BLaER1 treated with 17β-estradiol and CSF1 and Interleukin-3, amounts not matched to agents 10 nM and 100 nM (cell line): ENCODE data around the gene MEFV.

Experiments
- H3K27ac ChIP-seq, 11 experiments: shearing (Covaris generic); formaldehyde crosslinking; 2 replicates each; pipeline ENCODE4 v1.8.1; 2022
- H3K27me3 ChIP-seq, 11 experiments: shearing (Covaris generic); formaldehyde crosslinking; 2 replicates each; pipeline ENCODE4 v1.8.1; 2022
- H3K36me3 ChIP-seq, 11 experiments: shearing (Covaris generic); formaldehyde crosslinking; 2 replicates each; pipeline ENCODE4 v1.8.1; 2022
- H3K4me1 ChIP-seq, 10 experiments: shearing (Covaris generic); formaldehyde crosslinking; 2 replicates each; pipeline ENCODE4 v1.8.1; 2022
- H3K4me2 ChIP-seq, 11 experiments: shearing (Covaris generic); formaldehyde crosslinking; 2 replicates each; pipeline ENCODE4 v1.8.1; 2022
- H3K4me3 ChIP-seq, 10 experiments: shearing (Covaris generic); formaldehyde crosslinking; 2 replicates each; pipeline ENCODE4 v1.8.1; 2022
- H3K9ac ChIP-seq, 11 experiments: shearing (Covaris generic); formaldehyde crosslinking; 2 replicates each; pipeline ENCODE4 v1.8.1; 2022
- H3K9me3 ChIP-seq, 11 experiments: shearing (Covaris generic); formaldehyde crosslinking; replicated peaks in 1 of 11; 2 replicates each; pipeline ENCODE4 v1.8.1; 2022
- H4K20me1 ChIP-seq, 11 experiments: shearing (Covaris generic); formaldehyde crosslinking; 2 replicates each; pipeline ENCODE4 v1.8.1; 2022
- Cebpa-rat ChIP-seq, 11 experiments: shearing (Covaris generic); IDR thresholded peaks; 2 replicates each; pipeline ENCODE4 v1.8.1; 2022

Gene MEFV

DNA sequence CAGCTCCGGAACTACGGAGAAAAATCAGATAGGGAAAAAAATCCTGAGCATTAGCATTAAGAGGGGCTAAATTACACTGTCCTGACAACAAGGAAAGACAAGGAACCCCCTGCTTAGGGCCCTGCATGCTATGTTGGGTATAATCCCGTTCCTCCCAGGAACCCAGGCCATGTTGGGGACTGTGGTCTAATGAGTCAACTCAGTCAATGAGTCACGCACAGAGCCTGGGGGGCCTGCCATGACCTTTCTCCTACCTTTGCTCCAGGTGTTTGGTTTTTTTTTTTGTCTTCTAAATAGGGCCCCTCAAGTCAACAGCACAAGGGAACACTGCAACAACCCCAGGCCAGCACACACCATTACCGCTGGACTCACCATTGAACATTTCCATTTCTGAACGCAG is 12.6 kb downstream of the MEFV start:
- no peak overlapping the region for H3K9ac ChIP-seq
- H3K36me3 ChIP-seq: no peaks in the 10 kb centered on the region

DNA sequence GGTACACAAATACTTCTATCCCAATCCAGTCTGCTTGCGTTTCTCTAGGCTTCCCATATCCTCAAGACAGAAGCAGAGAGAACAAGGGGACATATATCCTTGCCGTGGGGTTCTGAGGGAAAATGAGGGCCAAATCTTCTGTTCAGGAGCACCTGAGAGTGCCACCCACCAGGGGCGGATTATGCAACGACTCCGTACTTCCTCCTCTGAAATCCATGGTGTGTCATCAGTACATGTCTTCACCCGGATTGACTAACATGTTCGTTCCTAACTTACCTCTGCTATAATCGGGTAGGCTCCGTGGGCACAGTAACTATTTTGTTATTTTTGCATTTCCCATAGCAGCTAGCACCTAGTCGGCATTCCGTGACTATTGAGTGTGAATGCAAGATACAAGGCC is 13.7 kb downstream of the MEFV start:
- Histone ChIP-seq H3K4me2 (no peak overlapping the region; a peak in 1 of 22 replicates), H3K27ac (no peak overlapping the region), H4K20me1 (no peaks in the 10 kb centered on the region), H3K36me3 (no peaks in the 10 kb centered on the region), H3K9ac (no peak overlapping the region), H3K4me3 (no peak overlapping the region), H3K9me3 (peaks cover 0 to 21% (median 8%) of the 10 kb centered on the region in 11 experiments; a peak in 9 of 22 replicates), H3K4me1 (peaks cover 0 to 3% (median 0%) of the 10 kb centered on the region in 10 experiments; a peak in 3 of 20 replicates), H3K27me3 (no peaks in the 10 kb centered on the region)
- no peak for TF ChIP-seq Cebpa-rat (IDR thresholded peaks at IDR 0.05)

More for the DNA sequence above, 12.6 kb downstream of the MEFV start:
- H3K9me3 ChIP-seq: peaks cover 0 to 21% (median 8%) of the 10 kb centered on the region in 11 experiments; a peak in 9 of 22 replicates
- H3K4me2 ChIP-seq: no peak overlapping the region
- no peaks in the 10 kb centered on the region for H4K20me1 ChIP-seq
- peaks cover 0 to 3% (median 0%) of the 10 kb centered on the region in 10 experiments; a peak in 3 of 20 replicates for H3K4me1 ChIP-seq
- H3K27me3 ChIP-seq: no peaks in the 10 kb centered on the region
- no peak for TF ChIP-seq Cebpa-rat (IDR thresholded peaks at IDR 0.05)
- H3K27ac ChIP-seq: no peak overlapping the region
- H3K4me3 ChIP-seq: no peak overlapping the region

DNA sequence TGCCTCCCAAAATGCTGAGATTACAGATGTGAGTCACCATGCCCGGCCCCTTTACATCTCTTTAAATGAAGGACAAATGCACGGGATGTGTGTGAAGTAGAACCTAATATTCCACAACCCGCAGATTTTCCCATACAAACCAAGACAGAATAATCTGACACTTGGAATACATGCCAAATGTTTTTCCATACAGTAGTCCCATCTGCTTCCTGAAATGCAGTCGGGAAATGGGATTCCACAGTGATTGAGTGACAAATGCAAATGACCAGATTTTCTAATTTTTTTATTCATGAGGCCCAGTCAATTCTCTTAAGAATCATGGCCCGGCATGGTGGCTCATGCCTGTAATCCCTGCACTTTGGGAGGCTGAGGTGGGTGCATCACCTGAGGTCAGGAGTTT is 14.7 kb downstream of the MEFV start:
- H3K9ac ChIP-seq: no peak overlapping the region
- no peaks in the 10 kb centered on the region for H3K36me3 ChIP-seq
- no peaks in the 10 kb centered on the region for H3K27me3 ChIP-seq
- peaks cover 0 to 26% (median 9%) of the 10 kb centered on the region in 11 experiments; a peak in 13 of 22 replicates for H3K9me3 ChIP-seq
- H3K4me1 ChIP-seq: peaks cover 0 to 3% (median 0%) of the 10 kb centered on the region in 10 experiments; a peak in 3 of 20 replicates
- H3K4me2 ChIP-seq: no peak overlapping the region
- H4K20me1 ChIP-seq: no peaks in the 10 kb centered on the region
- no peak for TF ChIP-seq Cebpa-rat (IDR thresholded peaks at IDR 0.05)
- no peak overlapping the region for H3K4me3 ChIP-seq
- no peak overlapping the region for H3K27ac ChIP-seq

DNA sequence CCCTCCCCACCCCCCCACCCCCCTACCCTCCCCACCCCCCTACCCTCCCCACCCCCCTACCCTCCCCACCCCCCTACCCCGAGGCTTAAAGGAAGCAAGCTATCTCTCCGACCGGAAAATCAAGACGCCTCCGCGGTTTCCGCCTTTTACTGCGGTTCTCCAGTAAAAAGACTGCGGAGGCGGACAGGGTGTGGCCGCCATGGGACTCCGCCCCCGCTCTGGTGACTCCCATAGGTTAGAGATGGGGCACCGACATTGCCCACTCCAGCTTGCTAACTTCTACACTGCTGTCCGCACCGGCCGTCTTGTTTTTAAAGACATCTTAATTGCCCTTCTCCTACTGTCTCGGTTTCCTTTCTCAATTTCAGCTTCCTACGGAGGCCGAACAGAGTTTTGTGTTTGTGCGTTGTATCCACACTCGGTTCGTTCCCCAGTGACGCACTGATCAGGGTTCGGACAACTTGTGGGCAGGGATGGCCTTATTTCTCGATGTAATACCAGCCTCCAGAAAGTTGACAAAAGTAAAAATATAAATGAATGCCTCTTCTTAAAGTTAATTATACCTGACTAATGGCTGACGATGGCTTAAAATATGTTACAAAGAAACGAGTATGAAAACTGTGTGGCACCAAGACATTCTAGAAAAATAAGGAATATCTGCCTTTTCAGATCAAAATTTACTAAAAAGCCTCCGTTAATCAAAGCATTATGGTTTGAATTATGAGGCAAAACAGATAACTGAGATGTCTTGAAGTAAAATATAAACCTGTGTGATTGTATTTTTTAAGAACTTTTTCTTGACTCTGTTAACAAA is 20.4 kb downstream of the MEFV start:
- Histone ChIP-seq H3K9ac (no peak overlapping the region), H3K9me3 (peaks cover 17 to 39% (median 29%) of the 10 kb centered on the region in 11 experiments), H3K4me2 (no peak overlapping the region), H3K4me1 (peaks cover 11 to 22% (median 15%) of the 10 kb centered on the region in 10 experiments), H3K36me3 (peaks cover 19 to 27% (median 25%) of the 10 kb centered on the region in 11 experiments), H3K27ac (no peak overlapping the region), H3K4me3 (no peak overlapping the region), H3K27me3 (no peaks in the 10 kb centered on the region), H4K20me1 (no peaks in the 10 kb centered on the region; a peak in 1 of 22 replicates)
- no peak for TF ChIP-seq Cebpa-rat (IDR thresholded peaks at IDR 0.05)

DNA sequence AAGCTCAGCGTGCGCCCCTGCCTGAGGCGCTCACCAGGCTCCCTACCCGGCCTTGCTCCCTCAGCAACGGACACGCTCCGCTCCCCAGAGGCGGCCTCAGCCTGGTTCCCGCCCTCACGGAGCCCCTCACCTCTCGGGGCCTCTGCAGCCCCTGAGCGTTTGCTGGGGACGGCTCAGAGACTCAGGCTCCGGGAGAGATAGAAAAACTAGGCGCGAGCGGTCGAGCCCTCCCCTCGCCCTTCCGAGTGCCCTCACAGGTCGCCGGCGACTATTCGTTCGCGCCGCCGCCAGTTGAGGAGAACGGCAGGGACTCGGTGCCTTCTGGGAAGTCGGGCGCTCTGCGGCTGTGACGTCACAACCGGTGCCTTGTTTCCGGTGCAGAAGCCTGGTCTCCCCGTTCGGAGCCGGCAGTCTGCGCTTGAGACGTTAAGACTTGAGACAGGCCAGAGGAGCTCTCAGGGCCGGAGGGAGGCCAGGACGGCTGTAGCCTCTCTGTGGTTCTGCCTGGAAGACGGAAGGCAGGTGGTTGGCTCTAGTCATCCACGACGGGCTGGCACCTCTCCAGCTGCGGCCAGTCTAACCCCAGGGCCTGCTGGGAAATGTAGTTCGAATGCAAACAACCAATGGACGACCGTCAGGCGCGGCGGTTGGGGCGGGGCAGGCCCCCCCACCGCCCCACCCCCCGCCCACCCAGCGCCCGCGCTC is 21.4 kb downstream of the MEFV start, which contains the start of gene ZNF200:
Gene ZNF200, minus strand, starts transcription at position 302 of the 705 bp plus-strand sequence. CDS start 1,403 bp downstream, outside the sequence.
- H3K9me3 ChIP-seq: peaks cover 27 to 49% (median 39%) of the 10 kb centered on the region in 11 experiments
- no peak for TF ChIP-seq Cebpa-rat (IDR thresholded peaks at IDR 0.05)
- peak within 1 kb of the TSS; percentile 83 to 99 (median 94) for H3K27ac ChIP-seq
- peak within 1 kb of the TSS; percentile 66 to 93 (median 82) for H3K4me3 ChIP-seq
- H4K20me1 ChIP-seq: no peaks in the 10 kb centered on the region; a peak in 1 of 22 replicates
- peaks cover 11 to 22% (median 15%) of the 10 kb centered on the region in 10 experiments for H3K4me1 ChIP-seq
- H3K27me3 ChIP-seq: no peaks in the 10 kb centered on the region
- peaks cover 30 to 37% (median 36%) of the 10 kb centered on the region in 11 experiments for H3K36me3 ChIP-seq
- H3K4me2 ChIP-seq: peak within 1 kb of the TSS; percentile 84 to 100 (median 93)
- peak within 1 kb of the TSS; percentile 88 to 99 (median 91) for H3K9ac ChIP-seq

DNA sequence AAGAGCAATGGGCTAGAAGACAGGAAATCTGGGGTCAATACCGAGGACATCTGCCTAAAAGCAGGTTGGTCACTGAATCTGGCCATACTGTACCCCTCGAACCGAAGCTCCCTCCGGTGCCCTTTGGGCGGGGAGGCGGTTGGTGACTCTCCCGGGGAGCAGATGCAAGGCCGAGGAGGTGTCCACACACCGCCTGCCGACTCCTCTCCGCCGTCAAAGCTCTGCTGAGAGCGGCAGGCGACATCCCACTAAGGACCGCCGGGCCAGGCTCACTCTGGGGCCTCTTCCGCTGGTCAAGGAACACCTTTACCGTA is 21.9 kb downstream of the MEFV start:
- H3K4me2 ChIP-seq: peak overlapping the region; percentile 84 to 100 (median 93)
- peak overlapping the region; percentile 83 to 99 (median 94) for H3K27ac ChIP-seq
- peaks cover 11 to 22% (median 15%) of the 10 kb centered on the region in 10 experiments for H3K4me1 ChIP-seq
- H4K20me1 ChIP-seq: no peaks in the 10 kb centered on the region; a peak in 1 of 22 replicates
- H3K9ac ChIP-seq: peak overlapping the region; percentile 88 to 99 (median 91)
- peak overlapping the region; percentile 66 to 93 (median 82) for H3K4me3 ChIP-seq
- H3K27me3 ChIP-seq: no peaks in the 10 kb centered on the region
- H3K9me3 ChIP-seq: peaks cover 32 to 54% (median 44%) of the 10 kb centered on the region in 11 experiments
- TF ChIP-seq Cebpa-rat (IDR thresholded peaks at IDR 0.05): no peak
- H3K36me3 ChIP-seq: peaks cover 35 to 42% (median 41%) of the 10 kb centered on the region in 11 experiments

DNA sequence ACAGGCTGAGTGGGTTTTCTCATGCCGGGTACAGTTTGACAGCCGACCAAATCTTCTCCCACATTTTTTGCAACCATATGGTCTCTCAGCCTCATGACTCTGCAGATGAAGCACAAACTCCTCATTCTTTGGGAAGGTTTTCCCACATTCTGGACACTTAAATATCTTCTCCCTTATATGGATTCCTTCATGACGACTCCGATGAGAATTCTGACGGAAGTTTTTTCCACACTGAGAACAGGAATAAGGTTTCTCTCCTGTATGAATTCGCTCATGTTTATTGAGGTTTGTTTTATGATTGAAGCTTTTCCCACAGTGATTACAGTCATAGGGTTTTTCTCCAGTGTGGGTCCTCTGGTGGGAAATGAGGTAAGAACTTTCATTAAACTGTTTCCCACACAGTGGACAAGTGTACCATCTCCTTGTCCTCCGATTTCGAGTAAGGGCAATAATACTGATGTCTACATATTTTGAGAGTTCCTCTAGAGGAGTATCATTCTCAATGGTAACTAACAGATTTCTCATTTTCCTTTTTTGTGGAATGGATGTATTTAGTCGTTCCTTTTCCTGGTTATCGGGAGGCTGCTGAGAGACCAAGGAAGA is 32.4 kb downstream of the MEFV start:
- TF ChIP-seq Cebpa-rat (IDR thresholded peaks at IDR 0.05): no peak
- Histone ChIP-seq H3K4me3 (peak overlapping the region; percentile 12 to 53 (median 30); a peak in 17 of 20 replicates), H4K20me1 (no peaks in the 10 kb centered on the region), H3K4me1 (no peaks in the 10 kb centered on the region), H3K36me3 (peaks cover 79 to 87% (median 84%) of the 10 kb centered on the region in 11 experiments), H3K4me2 (no peak overlapping the region), H3K9me3 (peaks cover 94 to 100% (median 99%) of the 10 kb centered on the region in 11 experiments), H3K27me3 (no peaks in the 10 kb centered on the region; a peak in 1 of 22 replicates), H3K27ac (no peak overlapping the region), H3K9ac (no peak overlapping the region)

DNA sequence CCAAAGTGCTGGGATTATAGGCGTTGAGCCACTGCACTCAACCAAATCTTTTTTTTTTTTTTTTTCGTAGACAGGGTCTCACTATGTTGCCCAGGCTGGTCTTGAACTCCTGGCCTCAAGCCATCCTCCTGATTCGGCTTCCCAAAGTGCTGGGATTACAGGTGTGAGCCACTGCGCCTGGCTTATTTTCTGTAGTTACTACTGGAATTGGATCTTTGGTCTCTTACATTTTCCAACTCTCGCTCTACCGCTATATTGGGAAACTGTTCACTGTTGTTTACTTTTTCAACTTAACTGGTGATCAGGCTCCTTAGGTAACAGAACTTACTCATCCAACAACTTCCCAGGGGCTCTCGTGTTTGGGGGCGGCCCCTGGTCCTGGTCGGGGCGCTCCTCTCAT is 35.6 kb downstream of the MEFV start:
- Histone ChIP-seq H3K27me3 (no peaks in the 10 kb centered on the region; a peak in 1 of 22 replicates), H4K20me1 (no peaks in the 10 kb centered on the region), H3K27ac (no peak overlapping the region), H3K4me3 (peak overlapping the region in 2 of 10 experiments; percentile 11 to 12; a peak in 1 of 20 replicates), H3K9me3 (peaks cover 66 to 100% (median 89%) of the 10 kb centered on the region in 11 experiments), H3K9ac (no peak overlapping the region), H3K4me2 (no peak overlapping the region), H3K4me1 (peaks cover 9 to 24% (median 18%) of the 10 kb centered on the region in 10 experiments), H3K36me3 (peaks cover 47 to 55% (median 53%) of the 10 kb centered on the region in 11 experiments)
- TF ChIP-seq Cebpa-rat (IDR thresholded peaks at IDR 0.05): no peak
